Islet precursor cell (in vitro differentiated cells): ENCODE data around the gene TRMT2B.
"Not testable (repeated sequence)": the region's sequence is repeated elsewhere in the genome, so short reads cannot be mapped to it uniquely, and the experiment has no call there.

Source experiments
- DNase-seq: peaks from one replicate; pipeline ENCODE4 v3.0.0-alpha.2; 2018

The TRMT2B gene

GRCh38 chrX:101051549-101052302, at the start of gene TRMT2B:
Gene TRMT2B (minus strand): TSS chrX:101052111. CDS start chrX:101042289, 9,822 bp downstream.
- DNase-seq = peak; percentile 81

GRCh38 chrX:101097546-101098453, 45.9 kb upstream of the TRMT2B start, which contains the start of gene CENPI:
Gene CENPI (plus strand): TSS chrX:101098204. CDS start chrX:101101071, 2,867 bp downstream.
- DNase-seq = peak; percentile 97

GRCh38 chrX:101091817-101092216, 39.9 kb upstream of the TRMT2B start:
- no peak for DNase-seq

GRCh38 chrX:101081231-101081630, 29.3 kb upstream of the TRMT2B start:
- no peak for DNase-seq

GRCh38 chrX:101080326-101081124, 28.6 kb upstream of the TRMT2B start:
- DNase-seq = no peak

GRCh38 chrX:101079736-101080270, 27.9 kb upstream of the TRMT2B start:
- no peak for DNase-seq

GRCh38 chrX:101078716-101079598, 27.0 kb upstream of the TRMT2B start, which contains the start of gene TMEM35A:
Gene TMEM35A (plus strand): TSS chrX:101078879. CDS start chrX:101079003, 124 bp downstream.
- no peak for DNase-seq

GRCh38 chrX:101071582-101071981, 19.7 kb upstream of the TRMT2B start:
- no peak for DNase-seq

- DNase-seq = no peak
Observed at GRCh38 chrX:101062176-101062575, 10.3 kb upstream of the TRMT2B start.

- DNase-seq = no peak
Observed at GRCh38 chrX:101057093-101057714, 5.3 kb upstream of the TRMT2B start.

GRCh38 chrX:101056551-101056950, 4.6 kb upstream of the TRMT2B start:
- not testable (repeated sequence) for DNase-seq

- DNase-seq = no peak
Observed at GRCh38 chrX:101051153-101051548, 760 bp downstream of the TRMT2B start.

- DNase-seq = no peak
Observed at GRCh38 chrX:101040197-101040596, 11.7 kb downstream of the TRMT2B start.

- no peak for DNase-seq
Observed at GRCh38 chrX:101037231-101037630, 14.7 kb downstream of the TRMT2B start.

- DNase-seq = no peak
Observed at GRCh38 chrX:101029665-101030064, 22.2 kb downstream of the TRMT2B start.

GRCh38 chrX:101028562-101028961, 23.3 kb downstream of the TRMT2B start:
- DNase-seq = no peak

- no peak for DNase-seq
Observed at GRCh38 chrX:101025126-101025525, 26.8 kb downstream of the TRMT2B start.

GRCh38 chrX:101022020-101022419, 29.9 kb downstream of the TRMT2B start:
- DNase-seq = no peak

GRCh38 chrX:101012031-101012430, 39.9 kb downstream of the TRMT2B start:
- DNase-seq = not testable (repeated sequence)

- no peak for DNase-seq
Observed at GRCh38 chrX:101009090-101009489, 42.8 kb downstream of the TRMT2B start.

GRCh38 chrX:100999451-100999850, 52.5 kb downstream of the TRMT2B start:
- no peak for DNase-seq
